Measurements from ENCODE around the gene SCG5.

DNA sequence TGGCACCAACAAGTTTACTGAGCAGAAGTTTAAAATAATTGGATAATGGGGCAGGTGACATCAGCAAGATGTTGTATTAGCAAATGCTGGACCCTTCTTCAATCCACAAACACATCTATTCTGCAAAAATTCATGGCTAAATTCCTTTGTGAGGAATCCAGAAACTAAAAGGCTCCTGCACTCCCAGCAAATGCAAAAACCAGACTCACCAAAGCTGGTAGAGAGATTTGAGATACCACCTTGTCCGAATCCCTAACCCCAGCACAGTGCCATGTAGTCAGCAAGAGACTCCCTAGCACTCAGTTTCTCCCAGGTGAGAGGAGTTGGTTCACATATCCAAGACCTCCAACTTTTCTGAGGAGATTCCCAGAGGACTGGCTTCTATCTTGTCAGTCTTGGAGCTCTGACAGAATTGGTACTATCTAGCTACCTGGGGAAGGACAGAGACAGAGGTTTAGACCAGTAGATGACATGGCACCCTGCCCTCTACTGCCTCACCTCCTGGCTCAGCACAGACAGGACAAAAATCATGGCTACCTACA lies 98.1 kb downstream of the SCG5 start:
- TF ChIP-seq, protein P1, sequence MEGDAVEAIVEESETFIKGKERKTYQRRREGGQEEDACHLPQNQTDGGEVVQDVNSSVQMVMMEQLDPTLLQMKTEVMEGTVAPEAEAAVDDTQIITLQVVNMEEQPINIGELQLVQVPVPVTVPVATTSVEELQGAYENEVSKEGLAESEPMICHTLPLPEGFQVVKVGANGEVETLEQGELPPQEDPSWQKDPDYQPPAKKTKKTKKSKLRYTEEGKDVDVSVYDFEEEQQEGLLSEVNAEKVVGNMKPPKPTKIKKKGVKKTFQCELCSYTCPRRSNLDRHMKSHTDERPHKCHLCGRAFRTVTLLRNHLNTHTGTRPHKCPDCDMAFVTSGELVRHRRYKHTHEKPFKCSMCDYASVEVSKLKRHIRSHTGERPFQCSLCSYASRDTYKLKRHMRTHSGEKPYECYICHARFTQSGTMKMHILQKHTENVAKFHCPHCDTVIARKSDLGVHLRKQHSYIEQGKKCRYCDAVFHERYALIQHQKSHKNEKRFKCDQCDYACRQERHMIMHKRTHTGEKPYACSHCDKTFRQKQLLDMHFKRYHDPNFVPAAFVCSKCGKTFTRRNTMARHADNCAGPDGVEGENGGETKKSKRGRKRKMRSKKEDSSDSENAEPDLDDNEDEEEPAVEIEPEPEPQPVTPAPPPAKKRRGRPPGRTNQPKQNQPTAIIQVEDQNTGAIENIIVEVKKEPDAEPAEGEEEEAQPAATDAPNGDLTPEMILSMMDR (IDR thresholded peaks at IDR 0.05) = no peak
- TF ChIP-seq POLR2A (IDR thresholded peaks at IDR 0.05) = no peak

Data from thyroid gland (tissue), 4 donors.